ENCODE results near the gene EDNRA.
A peak's percentile ranks its signal among the peaks of the same experiment; 100 is the strongest.

Gene EDNRA

GRCh38 chr4:147578593-147578992 is 97.7 kb downstream of the EDNRA start:
- Mint-ChIP-seq H3K27ac (no peak overlapping the region), H3K36me3 (ENCODE audit: low read depth) (peaks cover 6% of the 10 kb centered on the region), H3K9me3 (no peaks in the 10 kb centered on the region), H3K4me3 (no peak overlapping the region), H3K27me3 (ENCODE audit: low read depth) (peaks cover 4% of the 10 kb centered on the region), H3K4me1 (no peaks in the 10 kb centered on the region)
- TF ChIP-seq, protein P1, sequence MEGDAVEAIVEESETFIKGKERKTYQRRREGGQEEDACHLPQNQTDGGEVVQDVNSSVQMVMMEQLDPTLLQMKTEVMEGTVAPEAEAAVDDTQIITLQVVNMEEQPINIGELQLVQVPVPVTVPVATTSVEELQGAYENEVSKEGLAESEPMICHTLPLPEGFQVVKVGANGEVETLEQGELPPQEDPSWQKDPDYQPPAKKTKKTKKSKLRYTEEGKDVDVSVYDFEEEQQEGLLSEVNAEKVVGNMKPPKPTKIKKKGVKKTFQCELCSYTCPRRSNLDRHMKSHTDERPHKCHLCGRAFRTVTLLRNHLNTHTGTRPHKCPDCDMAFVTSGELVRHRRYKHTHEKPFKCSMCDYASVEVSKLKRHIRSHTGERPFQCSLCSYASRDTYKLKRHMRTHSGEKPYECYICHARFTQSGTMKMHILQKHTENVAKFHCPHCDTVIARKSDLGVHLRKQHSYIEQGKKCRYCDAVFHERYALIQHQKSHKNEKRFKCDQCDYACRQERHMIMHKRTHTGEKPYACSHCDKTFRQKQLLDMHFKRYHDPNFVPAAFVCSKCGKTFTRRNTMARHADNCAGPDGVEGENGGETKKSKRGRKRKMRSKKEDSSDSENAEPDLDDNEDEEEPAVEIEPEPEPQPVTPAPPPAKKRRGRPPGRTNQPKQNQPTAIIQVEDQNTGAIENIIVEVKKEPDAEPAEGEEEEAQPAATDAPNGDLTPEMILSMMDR (IDR thresholded peaks at IDR 0.05; ENCODE audit: unreplicated experiment in 3 of 3), result no peak

DNA sequence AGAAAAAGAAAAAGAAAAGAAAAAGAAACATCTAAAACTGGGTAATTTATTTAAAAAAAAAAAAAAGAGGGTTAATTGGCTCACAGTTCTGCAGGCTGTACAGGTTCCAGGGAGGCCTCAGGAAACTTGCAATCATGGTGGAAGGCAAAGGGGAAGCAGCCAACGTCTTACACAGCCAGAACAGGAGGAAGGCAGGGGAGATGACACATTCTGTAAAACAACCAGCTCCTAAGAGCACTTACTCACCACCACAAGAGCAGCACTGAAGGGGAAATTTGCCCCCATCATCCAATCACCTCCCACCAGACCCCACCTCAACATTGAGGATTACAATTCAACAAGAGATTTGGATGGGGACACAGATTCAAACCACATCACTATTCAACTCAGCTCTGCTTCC is 99.5 kb downstream of the EDNRA start:
- Mint-ChIP-seq H3K4me3 (no peak overlapping the region), H3K36me3 (ENCODE audit: low read depth) (peaks cover 12% of the 10 kb centered on the region), H3K4me1 (no peaks in the 10 kb centered on the region)

GRCh38 chr4:147581606-147582350 is 100.9 kb downstream of the EDNRA start:
- Mint-ChIP-seq H3K4me1 (no peaks in the 10 kb centered on the region), H3K27ac (peak overlapping the region in 1 of 3 experiments; percentile 12), H3K4me3 (no peak overlapping the region), H3K27me3 (ENCODE audit: low read depth) (no peaks in the 10 kb centered on the region), H3K36me3 (ENCODE audit: low read depth) (peaks cover 18% of the 10 kb centered on the region), H3K9me3 (peaks cover 10% of the 10 kb centered on the region)
- TF ChIP-seq, protein P1 (IDR thresholded peaks at IDR 0.05; ENCODE audit: unreplicated experiment in 3 of 3), result no peak

More for the DNA sequence above, 99.5 kb downstream of the EDNRA start:
- TF ChIP-seq, protein P1 (IDR thresholded peaks at IDR 0.05; ENCODE audit: unreplicated experiment in 3 of 3), result no peak
- Mint-ChIP-seq H3K9me3 (peaks cover 5% of the 10 kb centered on the region), H3K27ac (no peak overlapping the region), H3K27me3 (ENCODE audit: low read depth) (peaks cover 3% of the 10 kb centered on the region)

GRCh38 chr4:147582386-147583060 is 101.6 kb downstream of the EDNRA start:
- Mint-ChIP-seq H3K36me3 (ENCODE audit: low read depth) (peaks cover 18% of the 10 kb centered on the region), H3K4me1 (peaks cover 6% of the 10 kb centered on the region), H3K27me3 (ENCODE audit: low read depth) (no peaks in the 10 kb centered on the region), H3K4me3 (no peak overlapping the region), H3K9me3 (peaks cover 10% of the 10 kb centered on the region), H3K27ac (peak overlapping the region in 1 of 3 experiments; percentile 12)
- TF ChIP-seq, protein P1 (IDR thresholded peaks at IDR 0.05; ENCODE audit: unreplicated experiment in 3 of 3), result no peak

DNA sequence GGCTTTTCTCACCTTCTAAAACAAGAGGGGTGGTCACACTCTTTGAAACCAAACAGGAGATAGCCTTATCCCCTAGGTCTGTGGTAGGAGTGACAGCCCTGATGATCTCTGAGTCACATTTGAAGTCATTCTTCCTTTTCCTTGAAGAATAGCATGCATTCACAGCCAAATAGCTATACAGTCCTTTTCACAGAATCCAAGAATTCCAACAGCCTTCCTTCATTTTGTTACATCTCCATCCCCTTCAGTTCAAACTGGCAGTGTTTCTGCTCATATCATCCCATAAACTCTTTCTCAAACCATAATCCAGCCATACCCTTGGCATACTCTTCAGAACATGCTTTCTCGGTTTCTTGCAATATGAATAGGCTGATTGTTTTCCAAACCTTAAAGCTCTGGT is 103.0 kb downstream of the EDNRA start:
- Mint-ChIP-seq H3K27me3 (ENCODE audit: low read depth) (no peaks in the 10 kb centered on the region), H3K4me1 (peaks cover 15% of the 10 kb centered on the region), H3K9me3 (peaks cover 10% of the 10 kb centered on the region), H3K27ac (no peak overlapping the region), H3K4me3 (no peak overlapping the region), H3K36me3 (ENCODE audit: low read depth) (peaks cover 18% of the 10 kb centered on the region)
- TF ChIP-seq, protein P1 (IDR thresholded peaks at IDR 0.05; ENCODE audit: unreplicated experiment in 3 of 3), result no peak
